HepG2 (cell line): Measurements from ENCODE around the gene S100A6.

ENCODE experiments used
- CBX2 ChIP-seq, 2 experiments: fragments of 200-600 bp in 1 of 2; sonication (generic); formaldehyde crosslinking in 1 of 2; IDR thresholded peaks; 2 replicates each; pipeline versions ENCODE4 v1.7.0 to v1.8.1; 2018 to 2022; ENCODE audit warnings: low read depth in 2 of 2, low read length in 1 of 2, mild to moderate bottlenecking in 1 of 2, missing genetic modification reagents in 1 of 2
- ZNF30 ChIP-seq: sonication (generic); formaldehyde crosslinking; IDR thresholded peaks from 2 replicates; pipeline ENCODE4 v1.5.0; 2020; ENCODE audit warnings: mild to moderate bottlenecking, missing genetic modification reagents
- TF ChIP-seq, protein P1 (sequence below): sonication (generic); formaldehyde crosslinking; IDR thresholded peaks from 2 replicates; pipeline ENCODE4 v1.5.0; 2020; ENCODE audit warnings: mild to moderate bottlenecking, missing genetic modification reagents, moderate library complexity

DNA sequence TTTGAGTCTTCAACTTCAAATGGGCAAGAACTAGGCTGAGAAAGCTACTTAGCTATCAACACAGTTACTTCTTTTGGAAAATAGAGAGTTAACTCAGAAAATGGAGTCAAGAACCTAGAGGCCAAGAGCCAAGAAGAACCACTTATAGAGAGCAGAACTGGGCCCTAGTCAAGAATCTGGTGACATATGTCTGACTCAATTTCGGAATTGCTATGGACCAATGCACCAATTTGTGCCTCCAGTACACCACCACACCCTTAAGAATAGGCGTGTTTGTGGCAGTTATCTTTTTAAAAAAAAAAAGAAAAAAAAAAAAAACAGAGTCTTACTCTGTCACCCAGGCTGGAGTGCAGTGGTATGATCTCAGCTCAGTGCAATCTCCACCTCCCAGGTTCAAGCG, 22.1 kb upstream of the S100A6 start:
- TF ChIP-seq CBX2 (IDR thresholded peaks at IDR 0.05; ENCODE audit: low read depth, low read length): no peak
- TF ChIP-seq CBX2 (CRISPR knock-in tag; IDR thresholded peaks at IDR 0.05; ENCODE audit: low read depth): no peak
- TF ChIP-seq, protein P1, sequence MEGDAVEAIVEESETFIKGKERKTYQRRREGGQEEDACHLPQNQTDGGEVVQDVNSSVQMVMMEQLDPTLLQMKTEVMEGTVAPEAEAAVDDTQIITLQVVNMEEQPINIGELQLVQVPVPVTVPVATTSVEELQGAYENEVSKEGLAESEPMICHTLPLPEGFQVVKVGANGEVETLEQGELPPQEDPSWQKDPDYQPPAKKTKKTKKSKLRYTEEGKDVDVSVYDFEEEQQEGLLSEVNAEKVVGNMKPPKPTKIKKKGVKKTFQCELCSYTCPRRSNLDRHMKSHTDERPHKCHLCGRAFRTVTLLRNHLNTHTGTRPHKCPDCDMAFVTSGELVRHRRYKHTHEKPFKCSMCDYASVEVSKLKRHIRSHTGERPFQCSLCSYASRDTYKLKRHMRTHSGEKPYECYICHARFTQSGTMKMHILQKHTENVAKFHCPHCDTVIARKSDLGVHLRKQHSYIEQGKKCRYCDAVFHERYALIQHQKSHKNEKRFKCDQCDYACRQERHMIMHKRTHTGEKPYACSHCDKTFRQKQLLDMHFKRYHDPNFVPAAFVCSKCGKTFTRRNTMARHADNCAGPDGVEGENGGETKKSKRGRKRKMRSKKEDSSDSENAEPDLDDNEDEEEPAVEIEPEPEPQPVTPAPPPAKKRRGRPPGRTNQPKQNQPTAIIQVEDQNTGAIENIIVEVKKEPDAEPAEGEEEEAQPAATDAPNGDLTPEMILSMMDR (CRISPR knock-in tag): no peak
- TF ChIP-seq ZNF30 (CRISPR knock-in tag): no peak
